Measurements from ENCODE around the gene SUPT20HL2.

DNA sequence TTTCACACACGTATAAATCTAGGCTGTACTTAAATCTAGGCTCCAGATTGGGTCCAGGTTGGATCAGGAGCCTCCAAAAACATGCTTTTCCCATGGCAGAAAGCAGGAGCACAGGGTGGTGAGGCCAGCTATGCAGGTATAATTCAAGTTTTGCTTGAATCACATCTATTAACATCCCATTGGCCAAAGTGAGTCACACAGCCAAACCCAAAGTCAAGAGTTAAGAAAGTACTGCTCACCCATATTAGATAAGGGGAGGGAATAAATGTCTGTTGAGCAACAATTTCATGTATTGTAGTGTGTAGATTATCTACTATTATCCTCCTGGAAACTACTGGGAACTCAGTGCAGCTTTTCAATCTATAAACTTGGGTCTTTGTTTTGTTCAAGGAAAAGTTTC, 12.8 kb downstream of the SUPT20HL2 start:
- TF ChIP-seq, protein P1, sequence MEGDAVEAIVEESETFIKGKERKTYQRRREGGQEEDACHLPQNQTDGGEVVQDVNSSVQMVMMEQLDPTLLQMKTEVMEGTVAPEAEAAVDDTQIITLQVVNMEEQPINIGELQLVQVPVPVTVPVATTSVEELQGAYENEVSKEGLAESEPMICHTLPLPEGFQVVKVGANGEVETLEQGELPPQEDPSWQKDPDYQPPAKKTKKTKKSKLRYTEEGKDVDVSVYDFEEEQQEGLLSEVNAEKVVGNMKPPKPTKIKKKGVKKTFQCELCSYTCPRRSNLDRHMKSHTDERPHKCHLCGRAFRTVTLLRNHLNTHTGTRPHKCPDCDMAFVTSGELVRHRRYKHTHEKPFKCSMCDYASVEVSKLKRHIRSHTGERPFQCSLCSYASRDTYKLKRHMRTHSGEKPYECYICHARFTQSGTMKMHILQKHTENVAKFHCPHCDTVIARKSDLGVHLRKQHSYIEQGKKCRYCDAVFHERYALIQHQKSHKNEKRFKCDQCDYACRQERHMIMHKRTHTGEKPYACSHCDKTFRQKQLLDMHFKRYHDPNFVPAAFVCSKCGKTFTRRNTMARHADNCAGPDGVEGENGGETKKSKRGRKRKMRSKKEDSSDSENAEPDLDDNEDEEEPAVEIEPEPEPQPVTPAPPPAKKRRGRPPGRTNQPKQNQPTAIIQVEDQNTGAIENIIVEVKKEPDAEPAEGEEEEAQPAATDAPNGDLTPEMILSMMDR (conservative IDR thresholded peaks at IDR 0.05 in 1 of 2, IDR thresholded peaks at IDR 0.05 in 1 of 2; ENCODE audit: extremely low read depth in 1 of 2, insufficient read depth in 1 of 2, low read depth in 1 of 2, low read length in 2 of 2), result no peak
- TF ChIP-seq EZH2 (IDR thresholded peaks at IDR 0.05; ENCODE audit: borderline replicate concordance, low read length), result no peak
